K562 (cell line): Measurements from ENCODE around the gene IL12B. TPM values are rescaled to one million over a fixed set of nuclear protein-coding genes. Genes with fewer than 3 reads are reported as not detected.
A peak's percentile ranks its signal among the peaks of the same experiment; 100 is the strongest.

ENCODE experiments used
- AFF4 ChIP-seq: sonication (generic); formaldehyde crosslinking; IDR thresholded peaks from 2 replicates; pipeline ENCODE4 v1.8.0; 2023; ENCODE audit warnings: mild to moderate bottlenecking, missing genetic modification reagents
- E4F1 ChIP-seq: fragments of 250-450 bp; sonication (Bioruptor Pico); IDR thresholded peaks from 2 replicates; pipeline ENCODE4 v1.5.0; 2021; ENCODE audit warnings: mild to moderate bottlenecking, borderline replicate concordance
- ELF1 ChIP-seq: fragments of 200-800 bp; sonication (Bioruptor generic); IDR thresholded peaks from 2 replicates; pipeline ENCODE4 v1.6.1; 2016; ENCODE audit warnings: missing genetic modification characterization, missing compliant biosample characterization
- ELF2 ChIP-seq: fragments of 250-450 bp; sonication (Bioruptor Pico); IDR thresholded peaks from 2 replicates; pipeline ENCODE4 v1.5.0; 2021; ENCODE audit warnings: mild to moderate bottlenecking
- ESRRA ChIP-seq: fragments of 450-650 bp; IDR thresholded peaks from 2 replicates; pipeline ENCODE4 v1.6.1; 2014; ENCODE audit warnings: low read depth, mild to moderate bottlenecking, moderate library complexity, borderline replicate concordance
- TGIF2 ChIP-seq: sonication (generic); formaldehyde crosslinking; IDR thresholded peaks from 2 replicates; pipeline ENCODE4 v1.8.1; 2022; ENCODE audit warnings: mild to moderate bottlenecking, missing genetic modification reagents, moderate library complexity
- USF2 ChIP-seq: sonication (generic); formaldehyde crosslinking; IDR thresholded peaks from 2 replicates; pipeline ENCODE4 v1.5.0; 2020; ENCODE audit warnings: missing genetic modification reagents
- ZBTB33 ChIP-seq: sonication (generic); formaldehyde crosslinking; IDR thresholded peaks from 2 replicates; pipeline ENCODE4 v1.8.1; 2023; ENCODE audit warnings: mild to moderate bottlenecking, missing genetic modification reagents
- ZNF609 ChIP-seq: sonication (generic); formaldehyde crosslinking; IDR thresholded peaks from 2 replicates; pipeline ENCODE4 v1.8.1; 2023; ENCODE audit warnings: missing genetic modification reagents, mild to moderate bottlenecking, borderline replicate concordance
- polyA plus RNA-seq, 8 experiments: library from polyadenylated mRNA; depleted of rRNA in 4 of 8; stranded (reverse) in 5 of 8; unstranded in 3 of 8; fragments of >200 nt; fragmentation: Nextera tagmentation in 2 of 8; fragmentation: Illumina TruSeq in 1 of 8; extraction: Ambion mirVana in 2 of 8; extraction: Trizol in 1 of 8; gene quantifications; 2 replicates each; pipeline versions ENCODE4 v1.2.1 to v1.2.3, GENCODE V29; 2011 to 2014; ENCODE audit warnings: inconsistent platforms in 1 of 8, missing spikeins in 1 of 8
- total RNA-seq, 7 experiments: library from RNA; depleted of rRNA in 6 of 7; stranded (reverse); fragments of >200 nt in 6 of 7; fragmentation: Illumina TruSeq in 2 of 7; extraction: Trizol in 2 of 7; gene quantifications; 2 replicates each; pipeline versions ENCODE4 v1.2.1 to v1.2.3, GENCODE V29; 2011 to 2021; ENCODE audit warnings: low replicate concordance in 1 of 7
- TF ChIP-seq, protein P1 (sequence below): sonication (generic); formaldehyde crosslinking; IDR thresholded peaks from 2 replicates; pipeline ENCODE4 v1.8.1; 2022; ENCODE audit warnings: missing genetic modification reagents

IL12B gene
- total and polyA plus RNA-seq, 9 of the 15 experiments (the other 6 are each of a cell fraction or from before 2014, with no cell fraction given) = not detected

DNA sequence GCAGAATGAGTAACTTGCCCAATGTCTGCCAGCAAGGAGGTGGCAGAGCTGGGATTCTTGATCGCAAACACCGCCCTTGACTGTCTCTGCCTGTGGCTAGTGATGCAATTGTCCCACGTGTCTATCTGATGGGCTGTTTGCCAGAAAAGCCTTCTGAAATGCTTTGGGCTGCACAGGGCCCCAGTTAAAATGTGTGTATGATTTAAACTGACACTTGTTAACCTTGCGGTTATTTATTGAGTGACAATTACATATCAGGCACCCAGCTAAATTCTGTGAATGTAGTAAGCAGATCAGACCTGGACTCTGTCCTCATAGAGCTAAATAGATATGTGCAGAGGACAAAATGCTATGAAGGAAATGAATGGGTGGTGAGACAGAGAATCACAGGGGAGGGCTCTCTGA lies 11.6 kb upstream of the IL12B start (continued):
- TF ChIP-seq AFF4 = no peak
- no peak for TF ChIP-seq ZBTB33
- TF ChIP-seq ESRRA = peak; percentile 86
- TF ChIP-seq, protein P1, sequence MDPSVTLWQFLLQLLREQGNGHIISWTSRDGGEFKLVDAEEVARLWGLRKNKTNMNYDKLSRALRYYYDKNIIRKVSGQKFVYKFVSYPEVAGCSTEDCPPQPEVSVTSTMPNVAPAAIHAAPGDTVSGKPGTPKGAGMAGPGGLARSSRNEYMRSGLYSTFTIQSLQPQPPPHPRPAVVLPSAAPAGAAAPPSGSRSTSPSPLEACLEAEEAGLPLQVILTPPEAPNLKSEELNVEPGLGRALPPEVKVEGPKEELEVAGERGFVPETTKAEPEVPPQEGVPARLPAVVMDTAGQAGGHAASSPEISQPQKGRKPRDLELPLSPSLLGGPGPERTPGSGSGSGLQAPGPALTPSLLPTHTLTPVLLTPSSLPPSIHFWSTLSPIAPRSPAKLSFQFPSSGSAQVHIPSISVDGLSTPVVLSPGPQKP = no peak
- no peak for TF ChIP-seq TGIF2
- no peak for TF ChIP-seq ELF2
- peak; percentile 59 for TF ChIP-seq USF2 (CRISPR knock-in tag)
- no peak for TF ChIP-seq E4F1 (CRISPR knock-in tag)
- TF ChIP-seq ZNF609 = no peak
- TF ChIP-seq ELF1 (tag) = no peak
